Muscle layer of colon (tissue), 2 donors: ENCODE results near the gene TTLL4.

Source experiments
- H3K27ac ChIP-seq: one replicate; pipeline ENCODE4 v1.7.0; 2013; ENCODE audit warnings: low read depth, mild to moderate bottlenecking, low read length, moderate library complexity
- H3K27me3 ChIP-seq, 2 donors: one replicate each; pipeline ENCODE4 v1.7.0; 2013; ENCODE audit warnings: low read length in 2 of 2, mild to moderate bottlenecking in 2 of 2; ENCODE audit not compliant: insufficient read depth in 2 of 2, control insufficient read depth in 1 of 2
- H3K36me3 ChIP-seq: one replicate; pipeline ENCODE4 v1.7.0; 2013; ENCODE audit warnings: mild to moderate bottlenecking, low read length; ENCODE audit not compliant: insufficient read depth
- H3K4me1 ChIP-seq: one replicate; pipeline ENCODE4 v1.7.0; 2013; ENCODE audit warnings: mild to moderate bottlenecking, low read length; ENCODE audit not compliant: insufficient read depth
- H3K4me3 ChIP-seq, 2 donors: one replicate each; pipeline ENCODE4 v1.7.0; 2013; ENCODE audit warnings: low read length in 2 of 2, low read depth in 1 of 2, mild to moderate bottlenecking in 1 of 2, moderate library complexity in 1 of 2
- H3K9ac ChIP-seq: one replicate; pipeline ENCODE4 v1.7.0; 2013; ENCODE audit warnings: low read length
- H3K9me3 ChIP-seq: one replicate; pipeline ENCODE4 v1.7.0; 2013; ENCODE audit warnings: mild to moderate bottlenecking, low read length
- donor health status: abdominal sarcoma.
- donor health status: Adenocarcinoma of cecum.

Gene TTLL4

GRCh38 chr2:218718058-218718457 is 7.4 kb downstream of the TTLL4 start:
- Histone ChIP-seq H3K4me1 (peaks cover 4% of the 10 kb centered on the region), H3K27ac (no peak overlapping the region), H3K9me3 (no peaks in the 10 kb centered on the region), H3K27me3 (no peaks in the 10 kb centered on the region), H3K36me3 (no peaks in the 10 kb centered on the region), H3K9ac (no peak overlapping the region), H3K4me3 (no peak overlapping the region)

GRCh38 chr2:218719457-218719856 is 8.8 kb downstream of the TTLL4 start:
- no peaks in the 10 kb centered on the region for H3K27me3 ChIP-seq
- H3K27ac ChIP-seq = no peak overlapping the region
- no peaks in the 10 kb centered on the region for H3K9me3 ChIP-seq
- no peaks in the 10 kb centered on the region for H3K36me3 ChIP-seq
- no peak overlapping the region for H3K9ac ChIP-seq
- peaks cover 4% of the 10 kb centered on the region for H3K4me1 ChIP-seq
- H3K4me3 ChIP-seq = no peak overlapping the region

DNA sequence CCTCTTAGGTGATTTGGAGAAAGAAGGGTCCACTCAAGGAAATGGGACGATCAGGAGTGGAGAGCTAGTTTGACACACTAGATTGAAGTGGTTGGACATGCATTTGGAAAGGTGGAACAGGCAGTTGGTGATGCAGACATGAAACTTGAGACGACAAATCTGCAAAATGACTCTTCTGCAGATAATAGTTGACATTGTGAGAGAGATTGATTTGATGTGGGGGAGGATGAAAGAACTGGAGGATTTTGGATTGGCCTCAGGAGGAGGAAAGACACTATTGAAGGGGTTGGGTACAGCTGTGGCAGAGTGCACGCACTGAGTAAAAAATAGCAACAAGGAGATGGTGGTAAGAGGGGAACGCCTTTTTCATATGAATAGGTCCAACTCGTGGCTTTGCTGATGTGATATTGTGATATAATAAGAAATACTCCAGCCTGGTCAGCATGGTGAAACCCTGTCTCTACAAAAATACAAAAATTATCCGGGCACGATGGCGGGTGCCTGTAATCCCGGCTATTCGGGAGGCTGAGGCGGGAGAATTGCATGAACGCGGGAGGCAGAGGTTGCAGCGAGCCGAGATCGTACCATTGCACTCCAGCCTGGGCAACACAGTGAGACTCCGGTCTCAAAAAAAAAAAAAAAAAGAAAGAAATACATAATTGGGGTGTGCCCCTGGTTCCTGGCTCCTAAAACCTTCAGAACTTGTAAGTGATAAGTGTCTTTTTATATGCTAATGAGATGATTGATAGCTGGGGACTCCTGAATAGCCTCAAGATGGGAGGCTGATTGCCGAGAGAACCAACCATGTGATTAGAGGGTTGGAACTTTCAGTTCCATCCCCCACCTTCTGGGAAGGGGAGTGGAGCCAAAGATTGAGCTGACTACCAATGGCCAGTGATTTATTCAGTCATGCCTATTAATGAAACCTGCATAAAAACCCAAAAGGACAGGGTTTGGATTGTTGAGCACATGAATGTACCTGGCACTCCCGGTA is 9.7 kb downstream of the TTLL4 start:
- H3K9me3 ChIP-seq = no peaks in the 10 kb centered on the region
- no peaks in the 10 kb centered on the region for H3K27me3 ChIP-seq
- no peak overlapping the region for H3K4me3 ChIP-seq
- H3K27ac ChIP-seq = no peak overlapping the region
- peaks cover 4% of the 10 kb centered on the region for H3K4me1 ChIP-seq
- H3K9ac ChIP-seq = no peak overlapping the region
- H3K36me3 ChIP-seq = no peaks in the 10 kb centered on the region

GRCh38 chr2:218721488-218721887 is 10.9 kb downstream of the TTLL4 start:
- H3K9me3 ChIP-seq = no peaks in the 10 kb centered on the region
- H3K9ac ChIP-seq = no peak overlapping the region
- no peak overlapping the region for H3K4me3 ChIP-seq
- H3K4me1 ChIP-seq = peaks cover 4% of the 10 kb centered on the region
- no peaks in the 10 kb centered on the region for H3K36me3 ChIP-seq
- H3K27ac ChIP-seq = no peak overlapping the region
- H3K27me3 ChIP-seq = no peaks in the 10 kb centered on the region

DNA sequence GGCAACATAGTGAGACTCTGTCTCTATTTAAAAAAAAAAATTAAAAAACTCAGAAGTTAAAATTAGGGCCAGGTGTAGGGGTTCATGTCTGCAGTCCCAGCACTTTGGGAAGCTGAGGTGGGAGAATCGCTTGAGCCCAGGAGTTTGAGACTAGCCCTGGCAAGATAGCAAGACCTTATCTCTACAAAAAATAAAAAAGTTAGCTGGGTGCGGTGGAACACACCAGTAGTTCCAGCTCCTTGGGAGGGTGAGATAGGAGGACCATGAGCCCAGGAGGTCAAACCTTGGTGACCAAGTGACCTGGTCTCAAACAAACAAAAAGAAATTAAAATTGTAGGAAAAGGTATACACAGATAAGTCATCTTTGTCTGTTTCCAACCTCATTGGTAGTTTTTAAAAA is 11.3 kb downstream of the TTLL4 start:
- Histone ChIP-seq H3K9me3 (no peaks in the 10 kb centered on the region), H3K4me1 (peaks cover 4% of the 10 kb centered on the region), H3K9ac (no peak overlapping the region), H3K27ac (no peak overlapping the region), H3K4me3 (no peak overlapping the region), H3K36me3 (no peaks in the 10 kb centered on the region), H3K27me3 (no peaks in the 10 kb centered on the region)

GRCh38 chr2:218722419-218722818 is 11.8 kb downstream of the TTLL4 start:
- H3K4me1 ChIP-seq = peaks cover 4% of the 10 kb centered on the region
- H3K27me3 ChIP-seq = no peaks in the 10 kb centered on the region
- H3K9ac ChIP-seq = no peak overlapping the region
- no peak overlapping the region for H3K27ac ChIP-seq
- H3K9me3 ChIP-seq = no peaks in the 10 kb centered on the region
- H3K4me3 ChIP-seq = no peak overlapping the region
- no peaks in the 10 kb centered on the region for H3K36me3 ChIP-seq

DNA sequence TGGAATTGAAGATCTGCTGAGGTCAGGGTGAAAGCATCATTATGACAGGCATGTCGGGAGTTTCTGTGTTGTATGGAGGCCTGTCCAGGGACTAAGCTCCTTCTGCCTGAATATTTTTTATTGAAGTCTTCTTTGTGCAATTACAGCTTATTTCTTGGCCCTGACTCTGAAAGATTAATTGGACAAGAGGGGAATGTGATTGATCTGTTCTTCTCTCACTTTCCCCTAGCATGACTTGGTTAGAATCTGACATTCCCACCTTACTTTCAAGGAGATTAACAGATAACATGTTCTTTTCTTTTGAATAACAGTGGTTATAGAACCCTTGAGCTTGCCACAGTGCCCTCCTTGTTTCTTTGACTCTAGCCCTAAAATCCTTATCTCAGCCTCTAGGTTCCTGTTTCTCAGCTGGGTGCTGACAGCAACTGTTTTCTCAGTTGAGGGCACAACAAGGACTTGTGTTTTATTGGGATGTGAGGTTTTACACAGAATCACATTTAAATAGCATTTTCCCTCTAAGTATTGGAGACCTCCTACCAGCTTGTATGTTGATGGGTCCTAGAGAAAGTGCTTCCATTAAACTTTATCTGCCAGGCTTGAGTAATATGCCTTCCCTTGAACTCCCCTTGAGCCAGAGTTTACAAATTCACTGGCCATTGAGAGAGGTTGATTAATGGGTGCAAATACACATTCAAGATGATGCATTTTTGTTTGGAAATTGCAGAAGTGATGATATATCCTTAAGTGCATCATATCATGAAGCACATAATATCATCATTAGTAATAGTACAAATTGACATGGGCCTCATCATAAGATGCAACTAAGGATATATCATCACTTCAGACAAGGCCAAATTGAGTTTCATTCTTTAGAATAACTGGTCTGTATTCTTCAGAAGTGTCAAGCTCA is 12.5 kb downstream of the TTLL4 start:
- Histone ChIP-seq H3K36me3 (no peaks in the 10 kb centered on the region), H3K9ac (no peak overlapping the region), H3K4me1 (peaks cover 4% of the 10 kb centered on the region), H3K27me3 (no peaks in the 10 kb centered on the region), H3K27ac (no peak overlapping the region), H3K9me3 (no peaks in the 10 kb centered on the region), H3K4me3 (no peak overlapping the region)

GRCh38 chr2:218726004-218726574 is 15.5 kb downstream of the TTLL4 start:
- Histone ChIP-seq H3K4me3 (no peak overlapping the region), H3K9me3 (no peaks in the 10 kb centered on the region), H3K27me3 (no peaks in the 10 kb centered on the region), H3K27ac (no peak overlapping the region), H3K4me1 (peaks cover 4% of the 10 kb centered on the region), H3K36me3 (no peaks in the 10 kb centered on the region), H3K9ac (no peak overlapping the region)

GRCh38 chr2:218727502-218728165 is 17.0 kb downstream of the TTLL4 start:
- peaks cover 4% of the 10 kb centered on the region for H3K4me1 ChIP-seq
- no peaks in the 10 kb centered on the region for H3K9me3 ChIP-seq
- H3K36me3 ChIP-seq = no peaks in the 10 kb centered on the region
- H3K27me3 ChIP-seq = no peaks in the 10 kb centered on the region
- H3K4me3 ChIP-seq = no peak overlapping the region
- no peak overlapping the region for H3K9ac ChIP-seq
- no peak overlapping the region for H3K27ac ChIP-seq

DNA sequence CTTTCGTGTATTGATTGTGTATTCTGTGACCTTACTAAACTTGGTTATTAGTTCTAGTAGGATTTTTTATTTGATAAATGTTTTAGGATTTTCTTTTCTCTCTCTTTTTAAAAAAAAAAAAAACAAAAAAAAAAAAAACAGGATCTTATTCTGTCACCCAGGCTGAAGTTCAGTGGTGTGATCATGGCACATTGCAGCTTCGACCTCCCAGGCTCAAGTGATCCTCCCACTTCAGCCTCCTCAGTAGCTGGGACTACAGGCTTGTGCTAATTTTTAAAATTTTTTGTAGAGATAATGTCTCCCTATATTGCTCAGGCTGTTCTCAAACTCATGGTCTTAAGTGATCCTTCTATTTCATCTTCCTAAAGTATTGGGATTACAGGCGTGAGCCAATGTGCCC is 19.0 kb downstream of the TTLL4 start:
- Histone ChIP-seq H3K4me3 (no peak overlapping the region), H3K36me3 (no peaks in the 10 kb centered on the region), H3K9me3 (no peaks in the 10 kb centered on the region), H3K27me3 (no peaks in the 10 kb centered on the region), H3K4me1 (peaks cover 4% of the 10 kb centered on the region), H3K9ac (no peak overlapping the region), H3K27ac (no peak overlapping the region)
